ENCODE data around the gene ABL2. TPM values are rescaled to one million over a fixed set of nuclear protein-coding genes. Genes with fewer than 3 reads are reported as not detected.
"Not testable (repeated sequence)": the region's sequence is repeated elsewhere in the genome, so short reads cannot be mapped to it uniquely, and the experiment has no call there.

ABL2 gene
- total RNA-seq, 5 donors from 2014 or later (not counting 1 experiment from before 2014, with no cell fraction given) = 14.9 to 20.0 (median 15.9) TPM

- no peak overlapping the region for H3K4me3 Mint-ChIP-seq
- peaks cover 42 to 50% (median 50%) of the 10 kb centered on the region in 3 donors for H3K4me1 Mint-ChIP-seq
Measured at GRCh38 chr1:179143322-179143721, 86.2 kb downstream of the ABL2 start.

DNA sequence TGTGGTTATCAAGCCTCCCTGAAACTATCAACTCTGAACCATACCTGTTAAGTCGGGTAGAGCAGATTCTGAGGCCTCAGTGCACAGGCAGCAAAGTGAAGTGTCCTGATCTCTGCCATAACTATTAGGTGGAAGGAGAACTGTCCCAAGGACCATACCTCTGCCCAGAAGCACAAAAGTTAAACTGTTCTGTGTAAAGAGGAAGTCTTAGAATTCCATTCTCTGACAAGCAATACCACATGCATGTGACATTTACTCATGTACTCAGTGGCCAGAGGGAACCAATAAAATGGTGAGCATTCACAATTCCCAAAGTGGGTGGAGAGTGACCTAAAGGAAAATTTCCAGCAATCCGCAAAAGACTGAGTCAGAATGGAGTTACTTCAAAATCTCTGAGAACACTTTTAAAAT is 86.6 kb downstream of the ABL2 start:
- H3K9me3 Mint-ChIP-seq = no peaks in the 10 kb centered on the region
- Histone ChIP-seq H3K9me3 (no peaks in the 10 kb centered on the region), H3K27me3 (replicated peaks in 1 of 2; ENCODE audit: control insufficient read depth in 2 of 2, extremely low read depth in 1 of 2, insufficient read depth in 2 of 2, low read length in 1 of 2) (no peaks in the 10 kb centered on the region), H3K4me1 (ENCODE audit: control insufficient read depth in 1 of 2, extremely low read depth in 1 of 2, insufficient read depth in 2 of 2, low read length in 2 of 2) (peaks cover 18 to 33% of the 10 kb centered on the region in 2 experiments), H3K4me3 (ENCODE audit: control insufficient read depth in 1 of 2, extremely low read depth in 1 of 2, low read length in 1 of 2) (no peak overlapping the region), H3K27ac (ENCODE audit: low read length) (no peak overlapping the region), H3K36me3 (ENCODE audit: control insufficient read depth in 2 of 2, extremely low read depth in 1 of 2, insufficient read depth in 1 of 2, low read length in 1 of 2) (peaks cover 0 to 3% of the 10 kb centered on the region in 2 donors)
- no CpG with 5 or more reads among the region's 2 CpGs for WGBS (ENCODE audit: insufficient coverage)
- H3K36me3 Mint-ChIP-seq = peaks cover 16% of the 10 kb centered on the region
- peak overlapping the region; percentile 29 to 77 for H3K27ac Mint-ChIP-seq
- ChIA-PET CTCF (no interaction called here), POLR2A (interaction anchor here in 1 of 2 donors (0.5 to 0.9 kb wide), 3 partner anchors 24 to 173 kb away, joined by 3 to 6 read pairs (median 3); no protein-coding TSS in a partner anchor)
- H3K4me3 Mint-ChIP-seq = peak overlapping the region in 1 of 3 donors; percentile 32
- DNase-seq (no peak), ATAC-seq (replicated peaks in 1 of 4) (peak; percentile 23 to 40 (median 30))
- H3K4me1 Mint-ChIP-seq = peaks cover 42 to 50% (median 50%) of the 10 kb centered on the region in 3 donors
- H3K27me3 Mint-ChIP-seq = no peaks in the 10 kb centered on the region

More at GRCh38 chr1:179143322-179143721, 86.2 kb downstream of the ABL2 start:
- peaks cover 20% of the 10 kb centered on the region for H3K36me3 Mint-ChIP-seq
- no CpG with 5 or more reads among the region's 3 CpGs for WGBS (ENCODE audit: insufficient coverage)
- no peaks in the 10 kb centered on the region for H3K9me3 Mint-ChIP-seq
- no peak overlapping the region for H3K27ac ChIP-seq (ENCODE audit: low read length)
- peak overlapping the region in 1 of 2 donors; percentile 77 for H3K27ac Mint-ChIP-seq
- H3K36me3 ChIP-seq (ENCODE audit: control insufficient read depth in 2 of 2, extremely low read depth in 1 of 2, insufficient read depth in 1 of 2, low read length in 1 of 2) = peaks cover 0 to 3% of the 10 kb centered on the region in 2 donors
- no peaks in the 10 kb centered on the region for H3K27me3 Mint-ChIP-seq
- ATAC-seq (replicated peaks in 1 of 4) = peak; percentile 47 to 72 (median 55)
- ChIA-PET CTCF (interaction anchor here in 1 of 2 donors (0.6 kb wide), 1 partner anchor 342 kb away, joined by 4 read pairs; no protein-coding TSS in a partner anchor), POLR2A (interaction anchor here in 1 of 2 donors (0.5 kb wide), 1 partner anchor 23 kb away, joined by 6 read pairs; no protein-coding TSS in a partner anchor)
- H3K27me3 ChIP-seq (replicated peaks in 1 of 2; ENCODE audit: control insufficient read depth in 2 of 2, extremely low read depth in 1 of 2, insufficient read depth in 2 of 2, low read length in 1 of 2) = no peaks in the 10 kb centered on the region
- DNase-seq = peak in 1 of 35 experiments; percentile 22
- H3K4me1 ChIP-seq (ENCODE audit: control insufficient read depth in 1 of 2, extremely low read depth in 1 of 2, insufficient read depth in 2 of 2, low read length in 2 of 2) = peaks cover 18 to 33% of the 10 kb centered on the region in 2 experiments
- no peaks in the 10 kb centered on the region for H3K9me3 ChIP-seq
- H3K4me3 ChIP-seq (ENCODE audit: control insufficient read depth in 1 of 2, extremely low read depth in 1 of 2, low read length in 1 of 2) = no peak overlapping the region

DNA sequence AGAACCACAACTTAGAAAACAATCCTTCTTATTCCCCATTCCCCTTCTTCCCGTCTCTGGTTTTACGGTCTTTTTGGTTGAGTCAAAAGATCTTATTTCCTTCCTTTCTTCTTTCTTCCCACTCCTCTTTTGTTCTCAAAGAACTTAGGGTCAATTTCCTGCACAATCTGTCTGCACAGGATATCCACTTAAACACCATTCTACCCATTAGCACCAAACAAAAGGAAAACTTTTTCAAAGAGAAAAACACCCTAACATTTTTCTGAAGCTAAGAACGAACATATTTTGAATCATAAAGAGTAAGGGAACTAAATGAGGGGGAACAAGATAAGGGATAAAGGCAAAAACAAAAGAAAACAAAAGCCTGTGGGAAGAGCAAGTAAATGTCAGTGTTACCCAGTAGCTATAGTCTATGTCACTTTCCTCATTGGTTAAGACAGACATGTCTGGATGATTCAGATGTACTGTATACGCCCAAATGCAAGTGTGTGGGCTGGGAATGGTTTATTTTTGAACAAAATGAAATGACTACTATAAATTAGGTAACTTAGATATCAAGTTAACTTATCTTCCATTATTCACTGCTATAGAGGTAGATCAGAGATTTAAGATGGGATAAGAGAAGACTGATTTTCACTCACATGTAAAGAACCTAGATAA is 87.8 kb downstream of the ABL2 start:
- Mint-ChIP-seq H3K4me3 (peak overlapping the region in 2 of 3 donors; percentile 18 to 37), H3K36me3 (peaks cover 10% of the 10 kb centered on the region), H3K9me3 (no peaks in the 10 kb centered on the region), H3K4me1 (peaks cover 42 to 50% (median 49%) of the 10 kb centered on the region in 3 donors), H3K27ac (peak overlapping the region; percentile 82 to 85), H3K27me3 (no peaks in the 10 kb centered on the region)
- DNase-seq (no peak), ATAC-seq (replicated peaks in 1 of 4) (peak in 3 of 4 experiments; percentile 51 to 58 (median 57))
- Histone ChIP-seq H3K36me3 (ENCODE audit: control insufficient read depth in 2 of 2, extremely low read depth in 1 of 2, insufficient read depth in 1 of 2, low read length in 1 of 2) (peaks cover 0 to 3% of the 10 kb centered on the region in 2 donors), H3K9me3 (no peaks in the 10 kb centered on the region), H3K27me3 (replicated peaks in 1 of 2; ENCODE audit: control insufficient read depth in 2 of 2, extremely low read depth in 1 of 2, insufficient read depth in 2 of 2, low read length in 1 of 2) (no peaks in the 10 kb centered on the region), H3K4me1 (ENCODE audit: control insufficient read depth in 1 of 2, extremely low read depth in 1 of 2, insufficient read depth in 2 of 2, low read length in 2 of 2) (peaks cover 18 to 33% of the 10 kb centered on the region in 2 experiments), H3K27ac (ENCODE audit: low read length) (no peak overlapping the region), H3K4me3 (ENCODE audit: control insufficient read depth in 1 of 2, extremely low read depth in 1 of 2, low read length in 1 of 2) (no peak overlapping the region)
- CTCF ChIA-PET = interaction anchor here in 1 of 2 donors (0.6 to 1.2 kb wide), 2 partner anchors 13 to 389 kb away, joined by 3 read pairs; no protein-coding TSS in a partner anchor
- no CpG with 5 or more reads among the region's 4 CpGs for WGBS (ENCODE audit: insufficient coverage)
- POLR2A ChIA-PET = interaction anchor here in 1 of 2 donors (0.5 to 0.6 kb wide), 2 partner anchors 25 to 141 kb away, joined by 3 to 8 read pairs; no protein-coding TSS in a partner anchor

GRCh38 chr1:179138755-179139154 is 90.7 kb downstream of the ABL2 start:
- H3K4me3 ChIP-seq (ENCODE audit: control insufficient read depth in 1 of 2, extremely low read depth in 1 of 2, low read length in 1 of 2); H3K4me3 Mint-ChIP-seq; H3K9me3 Mint-ChIP-seq; H3K36me3 Mint-ChIP-seq; H3K27me3 Mint-ChIP-seq; H3K36me3 ChIP-seq (ENCODE audit: control insufficient read depth in 2 of 2, extremely low read depth in 1 of 2, insufficient read depth in 1 of 2, low read length in 1 of 2); H3K27ac ChIP-seq (ENCODE audit: low read length); H3K27me3 ChIP-seq (replicated peaks in 1 of 2; ENCODE audit: control insufficient read depth in 2 of 2, extremely low read depth in 1 of 2, insufficient read depth in 2 of 2, low read length in 1 of 2); ATAC-seq (replicated peaks in 1 of 4); POLR2A ChIA-PET; H3K9me3 ChIP-seq; CTCF ChIA-PET; H3K27ac Mint-ChIP-seq; DNase-seq: not testable (repeated sequence)
- peaks cover 16 to 31% of the 10 kb centered on the region in 2 experiments for H3K4me1 ChIP-seq (ENCODE audit: control insufficient read depth in 1 of 2, extremely low read depth in 1 of 2, insufficient read depth in 2 of 2, low read length in 2 of 2)
- 97% methylated on average over 18 of the region's 21 CpGs for WGBS (ENCODE audit: insufficient coverage)
- H3K4me1 Mint-ChIP-seq = peaks cover 34 to 38% (median 37%) of the 10 kb centered on the region in 3 donors

- Mint-ChIP-seq H3K4me1 (peaks cover 26 to 33% (median 28%) of the 10 kb centered on the region in 3 donors), H3K4me3 (no peak overlapping the region), H3K27ac (no peak overlapping the region), H3K27me3 (no peaks in the 10 kb centered on the region), H3K9me3 (no peaks in the 10 kb centered on the region), H3K36me3 (peaks cover 7% of the 10 kb centered on the region)
- Histone ChIP-seq H3K36me3 (ENCODE audit: control insufficient read depth in 2 of 2, extremely low read depth in 1 of 2, insufficient read depth in 1 of 2, low read length in 1 of 2) (no peaks in the 10 kb centered on the region), H3K9me3 (no peaks in the 10 kb centered on the region), H3K4me3 (ENCODE audit: control insufficient read depth in 1 of 2, extremely low read depth in 1 of 2, low read length in 1 of 2) (no peak overlapping the region), H3K27ac (ENCODE audit: low read length) (no peak overlapping the region), H3K27me3 (replicated peaks in 1 of 2; ENCODE audit: control insufficient read depth in 2 of 2, extremely low read depth in 1 of 2, insufficient read depth in 2 of 2, low read length in 1 of 2) (no peaks in the 10 kb centered on the region), H3K4me1 (ENCODE audit: control insufficient read depth in 1 of 2, extremely low read depth in 1 of 2, insufficient read depth in 2 of 2, low read length in 2 of 2) (peaks cover 8 to 23% of the 10 kb centered on the region in 2 experiments)
- ChIA-PET CTCF (interaction anchor here in 1 of 2 donors (0.6 kb wide), 1 partner anchor 59 kb away, joined by 6 read pairs; no protein-coding TSS in a partner anchor), POLR2A (interaction anchor here in 1 of 2 donors (0.5 kb wide), 1 partner anchor 8 kb away, joined by 5 read pairs; no protein-coding TSS in a partner anchor)
- no peak for ATAC-seq (replicated peaks in 1 of 4)
- no peak for DNase-seq
- WGBS (ENCODE audit: insufficient coverage) = 100% methylated on average over 4 of the region's 5 CpGs
Measured at GRCh38 chr1:179137617-179138255, 91.7 kb downstream of the ABL2 start.

DNA sequence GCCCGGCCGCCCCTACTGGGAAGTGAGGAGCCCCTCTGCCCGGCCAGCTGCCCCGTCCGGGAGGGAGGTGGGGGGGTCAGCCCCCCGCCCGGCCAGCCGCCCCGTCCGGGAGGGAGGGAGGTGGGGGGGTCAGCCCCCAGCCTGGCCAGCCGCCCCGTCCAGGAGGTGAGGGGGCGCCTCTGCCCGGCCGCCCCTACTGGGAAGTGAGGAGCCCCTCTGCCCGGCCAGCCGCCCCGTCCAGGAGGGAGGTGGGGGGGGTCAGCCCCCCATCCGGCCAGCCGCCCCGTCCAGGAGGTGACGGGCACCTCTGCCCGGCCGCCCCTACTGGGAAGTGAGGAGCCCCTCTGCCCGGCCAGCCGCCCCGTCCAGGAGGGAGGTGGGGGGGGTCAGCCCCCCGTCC is 93.8 kb downstream of the ABL2 start:
- H3K4me3 ChIP-seq (ENCODE audit: control insufficient read depth in 1 of 2, extremely low read depth in 1 of 2, low read length in 1 of 2); H3K4me3 Mint-ChIP-seq; ATAC-seq (replicated peaks in 1 of 4); H3K27me3 Mint-ChIP-seq; H3K27me3 ChIP-seq (replicated peaks in 1 of 2; ENCODE audit: control insufficient read depth in 2 of 2, extremely low read depth in 1 of 2, insufficient read depth in 2 of 2, low read length in 1 of 2); POLR2A ChIA-PET; H3K36me3 ChIP-seq (ENCODE audit: control insufficient read depth in 2 of 2, extremely low read depth in 1 of 2, insufficient read depth in 1 of 2, low read length in 1 of 2); CTCF ChIA-PET; H3K9me3 ChIP-seq; H3K27ac Mint-ChIP-seq; H3K9me3 Mint-ChIP-seq; H3K4me1 ChIP-seq (ENCODE audit: control insufficient read depth in 1 of 2, extremely low read depth in 1 of 2, insufficient read depth in 2 of 2, low read length in 2 of 2); H3K36me3 Mint-ChIP-seq; H3K27ac ChIP-seq (ENCODE audit: low read length); DNase-seq: not testable (repeated sequence)
- H3K4me1 Mint-ChIP-seq = peaks cover 11 to 15% (median 14%) of the 10 kb centered on the region in 3 donors
- WGBS (ENCODE audit: insufficient coverage) = no CpG with 5 or more reads among the region's 28 CpGs
